Ovary (tissue), 3 donors: ENCODE measurements around the gene RAP1GAP2.

Source experiments
- CTCF ChIP-seq, 3 donors: fragments of 450-650 bp in 2 of 3; fragments of 200-600 bp in 1 of 3; IDR thresholded peaks; one replicate each; pipeline versions ENCODE4 v1.5.1 to v1.8.0; 2016 to 2022; ENCODE audit warnings: antibody characterized with exemption in 3 of 3, mild to moderate bottlenecking in 1 of 3
- POLR2A ChIP-seq: fragments of 450-650 bp; IDR thresholded peaks from one replicate; pipeline ENCODE4 v1.6.1; 2017; ENCODE audit warnings: antibody characterized with exemption, mild to moderate bottlenecking, moderate library complexity
- donor health status: DM: no; HTN: no; CAD: no.

DNA sequence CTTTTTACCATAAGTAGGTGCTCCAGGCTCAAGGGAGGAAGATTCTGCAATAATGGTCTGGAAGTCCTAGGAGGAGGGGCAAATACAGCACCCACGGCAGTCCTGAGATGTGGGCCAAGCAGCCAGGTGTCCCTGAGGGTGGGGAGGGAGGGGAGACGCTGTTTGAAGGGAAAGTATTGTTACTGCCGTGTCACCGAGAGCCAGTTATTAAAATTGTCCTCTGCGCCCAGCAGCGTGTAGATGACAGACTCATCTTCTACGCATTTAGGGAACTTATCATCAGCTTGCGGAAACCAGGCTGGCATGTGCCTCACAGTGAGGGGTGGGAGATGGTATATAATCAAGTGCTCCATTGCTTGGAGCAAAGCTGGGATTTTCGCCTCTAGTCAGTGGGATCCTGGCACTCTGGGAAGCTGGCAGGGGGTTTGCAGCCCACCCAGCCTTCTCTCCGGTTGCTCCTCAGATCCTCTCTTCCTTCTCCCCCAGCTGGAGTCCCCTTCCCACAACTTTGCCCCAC, 162.5 kb downstream of the RAP1GAP2 start:
- no peak for TF ChIP-seq CTCF (IDR thresholded peaks at IDR 0.05)
- no peak for TF ChIP-seq POLR2A
